Left cardiac atrium (tissue), 4 donors: ENCODE data around the gene VIPR1. TPM values are rescaled to one million over a fixed set of nuclear protein-coding genes. Genes with fewer than 3 reads are reported as not detected.

Source experiments
- ATAC-seq, 2 donors: fragments of 200-7000 bp; cut with Tn5 transposase; one replicate each; pipeline ENCODE4 v1.9.1; 2020; ENCODE audit warnings: mild to moderate bottlenecking in 2 of 2, moderate library complexity in 2 of 2
- DNase-seq: peaks from one replicate; pipeline ENCODE4 v3.0.0-alpha.2; 2020
- intact Hi-C, 2 donors: fragments of 100-400 bp; cut with DNase I; formaldehyde crosslinking; loops; one replicate each; pipeline versions ENCODE4 v1.14.1 to v1.15.1; 2022 to 2023
- long read RNA-seq: library from polyadenylated mRNA; unstranded; transcript quantifications from one replicate; pipeline ENCODE4 v2.0.0, GENCODE V29; 2021
- total RNA-seq, 2 donors: library from RNA; stranded (reverse); fragmentation: NEBNext Ultra II Directional; extraction: Animal tissue kit (Norgen Biotek cat#: 25700); gene quantifications; one replicate each; pipeline ENCODE4 v1.2.1, GENCODE V29; 2021
- donor health status: DM: no; HTN: yes; CAD: no.
- donor health status: DM: no; HTN: yes; CAD: no; lungs with severe emphysema.
- donor health status: DM: yes; HTN: yes; CAD: no.
- donor health status: Dilated cardiomyopathy.

Gene VIPR1
- 1 to 10 TPM; 4.9 to 5.9 TPM for total RNA-seq
- long read RNA-seq, partial matches to known transcripts: 0 of 2 reads
- long read RNA-seq, other reads (novel, unspliced or antisense): 0 of 2 reads

GRCh38 chr3:42502429-42503250 is at the start of gene VIPR1:
Gene VIPR1 (plus strand): TSS chr3:42502643. CDS start chr3:42502736, 93 bp downstream.
- peak; percentile 91 to 97 for ATAC-seq
- intact Hi-C loops: loop anchor here in 1 of 2 donors (5.0 kb wide), 1 partner anchor 35 kb away; no protein-coding TSS in a partner anchor
- peak; percentile 80 for DNase-seq

GRCh38 chr3:42456211-42456610 is 46.2 kb upstream of the VIPR1 start:
- DNase-seq (no peak), ATAC-seq (no peak)
- intact Hi-C loops: no loop called here

GRCh38 chr3:42459151-42459550 is 43.3 kb upstream of the VIPR1 start:
- intact Hi-C loops: no loop called here
- ATAC-seq (no peak), DNase-seq (no peak)

GRCh38 chr3:42461762-42462161 is 40.7 kb upstream of the VIPR1 start:
- intact Hi-C loops: no loop called here
- ATAC-seq: no peak
- no peak for DNase-seq

- intact Hi-C loops: no loop called here
- no peak for ATAC-seq
Observed at GRCh38 chr3:42463093-42463492, 39.4 kb upstream of the VIPR1 start.

GRCh38 chr3:42468111-42468510 is 34.3 kb upstream of the VIPR1 start:
- ATAC-seq (no peak), DNase-seq (no peak)
- intact Hi-C loops: no loop called here

More at GRCh38 chr3:42463093-42463492, 39.4 kb upstream of the VIPR1 start:
- no peak for DNase-seq

- intact Hi-C loops: no loop called here
- ATAC-seq (no peak), DNase-seq (no peak)
Observed at GRCh38 chr3:42472555-42472954, 29.9 kb upstream of the VIPR1 start.

- intact Hi-C loops: no loop called here
- ATAC-seq: peak; percentile 59 to 72
- DNase-seq: peak; percentile 61
Observed at GRCh38 chr3:42473083-42473932, 29.1 kb upstream of the VIPR1 start.

- ATAC-seq (peak in 1 of 2 donors; percentile 74), DNase-seq (no peak)
- intact Hi-C loops: no loop called here
Observed at GRCh38 chr3:42476225-42477125, 26.0 kb upstream of the VIPR1 start.

GRCh38 chr3:42477696-42478095 is 24.7 kb upstream of the VIPR1 start:
- ATAC-seq (no peak), DNase-seq (no peak)
- intact Hi-C loops: no loop called here

GRCh38 chr3:42478830-42479229 is 23.6 kb upstream of the VIPR1 start:
- no peak for DNase-seq
- no peak for ATAC-seq
- intact Hi-C loops: no loop called here

GRCh38 chr3:42486814-42487565 is 15.5 kb upstream of the VIPR1 start:
- intact Hi-C loops: no loop called here
- no peak for DNase-seq
- ATAC-seq: no peak

- DNase-seq (no peak), ATAC-seq (no peak)
- intact Hi-C loops: no loop called here
Observed at GRCh38 chr3:42488687-42489086, 13.8 kb upstream of the VIPR1 start.

GRCh38 chr3:42489116-42489936 is 13.1 kb upstream of the VIPR1 start:
- DNase-seq (no peak), ATAC-seq (peak in 1 of 2 donors; percentile 8)
- intact Hi-C loops: no loop called here

GRCh38 chr3:42489937-42490227 is 12.6 kb upstream of the VIPR1 start:
- intact Hi-C loops: no loop called here
- ATAC-seq (peak in 1 of 2 donors; percentile 6), DNase-seq (no peak)

GRCh38 chr3:42490243-42490642 is 12.2 kb upstream of the VIPR1 start:
- intact Hi-C loops: no loop called here
- ATAC-seq: peak; percentile 85 to 91

GRCh38 chr3:42491881-42492507 is 10.4 kb upstream of the VIPR1 start:
- intact Hi-C loops: no loop called here
- no peak for DNase-seq
- ATAC-seq: peak in 1 of 2 donors; percentile 13

More at GRCh38 chr3:42490243-42490642, 12.2 kb upstream of the VIPR1 start:
- no peak for DNase-seq
